GM04503 (cell line): ENCODE results near the gene GPSM1.

ENCODE experiments used
- DNase-seq: peaks from one replicate; pipeline ENCODE4 v3.0.0-alpha.2; 2012; ENCODE audit warnings: low read depth

The GPSM1 gene, protein sequence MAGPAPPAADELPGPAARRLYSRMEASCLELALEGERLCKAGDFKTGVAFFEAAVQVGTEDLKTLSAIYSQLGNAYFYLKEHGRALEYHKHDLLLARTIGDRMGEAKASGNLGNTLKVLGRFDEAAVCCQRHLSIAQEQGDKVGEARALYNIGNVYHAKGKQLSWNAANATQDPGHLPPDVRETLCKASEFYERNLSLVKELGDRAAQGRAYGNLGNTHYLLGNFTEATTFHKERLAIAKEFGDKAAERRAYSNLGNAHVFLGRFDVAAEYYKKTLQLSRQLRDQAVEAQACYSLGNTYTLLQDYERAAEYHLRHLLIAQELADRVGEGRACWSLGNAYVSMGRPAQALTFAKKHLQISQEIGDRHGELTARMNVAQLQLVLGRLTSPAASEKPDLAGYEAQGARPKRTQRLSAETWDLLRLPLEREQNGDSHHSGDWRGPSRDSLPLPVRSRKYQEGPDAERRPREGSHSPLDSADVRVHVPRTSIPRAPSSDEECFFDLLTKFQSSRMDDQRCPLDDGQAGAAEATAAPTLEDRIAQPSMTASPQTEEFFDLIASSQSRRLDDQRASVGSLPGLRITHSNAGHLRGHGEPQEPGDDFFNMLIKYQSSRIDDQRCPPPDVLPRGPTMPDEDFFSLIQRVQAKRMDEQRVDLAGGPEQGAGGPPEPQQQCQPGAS

DNA sequence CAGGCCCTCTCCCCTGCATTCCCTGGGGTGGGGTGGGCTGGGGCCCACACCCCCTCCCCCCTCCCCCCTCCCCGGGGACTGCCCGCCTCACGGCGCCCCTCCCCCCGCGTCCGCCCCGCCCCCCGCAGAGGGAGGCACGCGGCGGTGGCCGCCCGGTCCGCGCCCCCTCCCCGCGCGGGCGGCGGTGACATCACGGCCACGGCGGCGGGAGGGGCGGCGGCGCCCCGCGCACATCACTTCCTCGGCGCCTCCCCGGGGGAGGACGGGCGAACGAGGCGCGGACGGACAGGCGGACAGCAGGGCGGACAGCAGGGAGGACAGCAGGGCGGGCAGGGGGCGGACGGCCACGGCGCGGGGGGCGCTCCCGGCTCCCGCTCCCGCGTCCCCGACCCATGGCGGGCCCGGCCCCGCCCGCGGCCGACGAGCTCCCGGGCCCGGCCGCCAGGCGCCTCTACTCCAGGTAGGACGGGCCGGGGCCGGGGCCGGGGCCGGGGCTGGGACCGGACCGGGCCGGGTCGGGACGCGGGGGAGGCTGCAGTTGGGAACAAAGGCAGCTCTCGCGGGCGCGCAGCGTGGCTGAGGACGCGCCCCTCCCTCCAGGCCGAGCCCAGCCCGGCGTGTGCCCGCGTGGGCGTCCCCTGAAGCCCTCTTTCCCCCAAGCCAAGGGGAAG lies at the start of gene GPSM1:
GPSM1 (plus strand) TSS at position 236 of the 671 bp plus-strand sequence; CDS start at position 393, 157 bp downstream.
- no peak for DNase-seq

DNA sequence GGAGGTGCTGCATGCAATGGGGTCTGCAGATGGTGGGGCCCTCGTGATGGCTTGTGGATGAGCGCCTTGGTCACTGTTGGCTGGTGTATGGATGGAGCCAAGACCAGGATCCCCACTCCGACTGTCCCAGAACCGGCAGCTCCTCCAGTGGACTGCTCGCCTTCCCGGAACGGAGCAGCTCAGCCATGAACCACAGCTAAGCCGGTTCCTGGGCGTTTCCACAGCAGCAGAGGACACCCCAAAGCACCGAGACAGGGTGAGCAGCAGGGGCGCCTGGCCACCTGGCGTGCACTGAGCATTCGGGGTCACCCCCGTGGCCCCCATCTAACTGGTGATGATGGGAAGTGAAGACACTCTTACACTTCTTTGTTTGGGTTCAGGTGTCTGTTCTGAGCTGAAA lies 49.6 kb upstream of the GPSM1 start:
- DNase-seq, result no peak

DNA sequence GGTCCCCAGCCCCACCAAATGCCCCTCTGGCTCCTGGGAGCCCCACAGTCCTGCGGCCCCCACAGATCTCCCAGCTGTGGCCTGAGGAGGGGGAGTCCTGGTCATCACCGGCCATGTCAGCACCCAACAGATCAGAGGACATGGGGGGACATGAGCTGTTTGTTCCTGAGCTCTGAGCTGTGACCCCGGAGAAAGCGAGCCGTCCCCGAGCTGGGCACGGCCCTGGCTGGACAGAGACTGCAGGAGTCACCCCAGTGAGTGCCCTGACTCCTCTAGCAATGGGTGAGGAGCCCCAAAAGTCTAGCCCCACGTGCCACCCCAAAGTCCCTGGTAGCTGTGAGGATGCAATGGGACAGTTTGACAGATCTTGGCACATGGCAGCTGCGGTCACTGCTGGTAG lies 49.1 kb upstream of the GPSM1 start:
- DNase-seq, result no peak

DNA sequence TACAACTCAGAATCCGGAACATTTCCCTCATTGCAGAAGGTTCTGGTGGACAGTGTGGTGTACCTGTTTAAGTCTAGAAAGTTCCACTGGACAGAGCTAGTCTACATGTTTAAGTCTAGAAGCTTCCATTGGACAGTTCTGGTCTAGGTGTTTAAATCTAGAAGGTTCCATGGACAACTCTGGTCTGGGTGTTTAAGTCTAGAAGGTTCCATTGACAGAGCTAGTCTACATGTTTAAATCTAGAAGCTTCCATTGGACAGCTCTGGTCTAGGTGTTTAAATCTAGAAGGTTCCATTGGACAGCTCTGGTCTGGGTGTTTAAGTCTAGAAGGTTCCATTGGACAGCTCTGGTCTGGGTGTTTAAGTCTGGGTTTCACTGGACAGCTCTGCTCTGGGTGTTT lies 48.4 kb upstream of the GPSM1 start:
- no peak for DNase-seq

DNA sequence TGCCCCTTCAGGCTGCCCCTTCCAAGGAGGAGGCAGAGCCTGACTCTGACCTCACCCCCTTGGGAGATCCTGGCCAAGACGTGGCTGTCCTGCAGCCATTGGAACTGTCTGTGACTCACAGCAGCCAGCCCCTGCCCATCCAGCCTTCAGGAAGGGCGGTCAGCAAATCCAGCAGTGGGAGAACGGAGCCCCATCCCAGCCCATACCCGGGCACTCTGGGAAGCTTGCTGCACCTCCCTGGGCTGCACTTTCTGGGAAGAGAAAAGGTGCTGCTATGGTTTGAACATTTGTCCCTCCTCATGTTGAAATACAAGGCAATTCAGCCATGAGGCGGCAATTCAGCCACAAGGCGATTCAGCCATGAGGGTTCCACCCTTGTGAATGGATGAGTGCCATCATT lies 47.9 kb upstream of the GPSM1 start:
- no peak for DNase-seq

DNA sequence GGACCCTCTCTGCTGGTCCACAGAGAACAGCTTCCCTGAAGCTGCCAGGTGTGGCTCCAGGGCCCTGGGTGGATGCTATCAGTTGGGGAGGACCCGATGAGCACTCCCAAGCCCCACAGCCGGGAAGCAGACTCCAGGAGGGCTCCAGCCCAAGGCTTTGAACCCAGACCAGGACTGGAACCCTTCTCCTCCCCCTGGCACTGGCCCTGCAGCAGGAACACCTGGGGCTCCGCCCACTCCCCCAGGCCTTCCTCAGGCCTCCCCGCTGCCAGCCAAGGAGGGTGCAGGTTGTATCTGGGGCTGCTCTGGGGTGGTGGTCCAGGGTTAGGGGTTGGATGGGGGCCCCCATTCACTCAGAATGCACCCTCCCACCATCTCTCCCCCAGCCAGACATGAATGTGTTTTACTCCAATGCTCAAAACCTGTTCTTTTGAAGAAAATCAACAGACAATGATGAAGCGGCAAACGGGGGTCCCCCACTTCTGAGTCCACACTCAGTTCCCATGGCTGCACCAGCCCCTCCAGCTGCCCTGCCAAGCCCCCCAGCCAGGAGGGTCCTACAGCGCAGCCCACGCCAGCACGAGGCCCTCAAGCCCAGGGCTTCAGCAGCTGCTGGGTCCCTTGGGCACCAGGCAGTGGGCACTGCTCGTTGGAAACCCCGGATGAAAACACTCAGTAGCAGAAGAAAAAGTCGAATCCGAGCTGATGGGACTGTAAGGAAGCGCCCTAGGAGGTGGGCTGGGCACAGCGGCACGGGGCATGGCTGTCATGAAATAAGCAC lies 46.6 kb upstream of the GPSM1 start:
- DNase-seq, result no peak

DNA sequence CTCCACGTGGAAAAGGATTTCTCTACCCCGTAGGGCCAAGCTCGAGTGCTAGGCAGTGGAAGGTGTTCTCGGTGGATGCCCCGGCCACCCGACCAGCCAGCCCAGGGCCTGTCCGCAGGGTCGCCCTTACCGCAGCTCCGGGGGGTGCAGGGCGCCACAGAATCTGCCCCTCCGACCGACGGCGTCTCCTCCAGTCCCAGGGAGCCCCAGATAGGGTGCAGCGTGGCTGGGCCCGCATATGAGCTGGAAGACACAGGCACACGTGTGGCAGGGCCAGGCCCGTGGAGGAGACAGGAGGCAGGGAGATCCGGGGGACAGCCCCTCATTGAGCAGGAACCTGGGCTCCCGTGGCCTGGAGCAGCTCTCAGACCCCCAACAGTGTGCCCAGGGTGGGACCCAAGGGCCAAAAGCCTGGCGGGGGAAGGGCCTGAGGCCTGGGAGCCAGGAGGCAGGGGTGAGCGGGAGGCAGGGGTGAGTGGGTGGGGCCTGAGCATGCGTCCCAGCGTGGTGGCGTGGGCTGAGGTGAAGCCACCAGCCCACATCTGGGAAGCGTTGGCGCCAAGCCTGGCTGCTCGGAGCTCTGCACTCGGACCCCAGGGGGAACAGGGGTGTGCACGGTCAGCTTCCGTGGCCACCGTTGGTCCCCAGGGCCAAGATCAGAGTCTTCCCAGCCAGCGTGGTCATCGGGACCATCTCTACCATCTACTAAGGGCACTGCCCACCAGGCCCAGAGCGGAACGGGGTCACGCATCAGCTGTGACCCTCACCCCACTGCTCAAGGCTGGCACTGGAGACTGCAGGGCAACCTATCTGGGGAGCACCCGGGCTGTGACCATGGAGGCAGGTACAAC lies 45.7 kb upstream of the GPSM1 start:
- DNase-seq, result no peak

DNA sequence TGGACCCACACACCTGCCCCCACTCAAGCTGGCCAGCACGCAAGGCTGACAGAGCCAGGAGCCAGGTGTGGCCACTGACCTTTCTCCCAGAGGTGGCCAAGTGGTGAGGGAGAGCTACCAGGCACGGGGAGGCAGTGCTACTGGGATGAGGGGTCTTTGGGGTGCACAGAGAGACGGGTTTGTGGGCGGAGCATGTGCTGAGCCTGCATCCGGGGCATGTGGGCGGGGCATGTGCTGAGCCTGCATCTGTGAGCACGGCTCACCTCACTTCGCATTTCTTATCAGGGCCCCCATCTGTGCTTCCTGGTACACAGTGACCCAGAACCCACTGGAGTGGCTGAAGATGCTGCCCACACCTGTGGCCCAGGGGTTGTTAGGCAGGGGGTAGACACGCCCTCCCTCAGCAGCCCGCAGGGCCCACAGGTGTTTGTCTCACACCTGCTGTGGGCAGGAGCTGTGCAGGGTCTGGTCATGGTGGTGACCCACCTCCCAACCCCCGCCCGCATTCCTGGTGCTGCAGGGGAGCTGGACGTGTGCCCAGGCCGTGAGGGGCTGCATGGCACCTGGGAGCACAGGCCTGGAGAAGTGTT lies 45.0 kb upstream of the GPSM1 start:
- no peak for DNase-seq

DNA sequence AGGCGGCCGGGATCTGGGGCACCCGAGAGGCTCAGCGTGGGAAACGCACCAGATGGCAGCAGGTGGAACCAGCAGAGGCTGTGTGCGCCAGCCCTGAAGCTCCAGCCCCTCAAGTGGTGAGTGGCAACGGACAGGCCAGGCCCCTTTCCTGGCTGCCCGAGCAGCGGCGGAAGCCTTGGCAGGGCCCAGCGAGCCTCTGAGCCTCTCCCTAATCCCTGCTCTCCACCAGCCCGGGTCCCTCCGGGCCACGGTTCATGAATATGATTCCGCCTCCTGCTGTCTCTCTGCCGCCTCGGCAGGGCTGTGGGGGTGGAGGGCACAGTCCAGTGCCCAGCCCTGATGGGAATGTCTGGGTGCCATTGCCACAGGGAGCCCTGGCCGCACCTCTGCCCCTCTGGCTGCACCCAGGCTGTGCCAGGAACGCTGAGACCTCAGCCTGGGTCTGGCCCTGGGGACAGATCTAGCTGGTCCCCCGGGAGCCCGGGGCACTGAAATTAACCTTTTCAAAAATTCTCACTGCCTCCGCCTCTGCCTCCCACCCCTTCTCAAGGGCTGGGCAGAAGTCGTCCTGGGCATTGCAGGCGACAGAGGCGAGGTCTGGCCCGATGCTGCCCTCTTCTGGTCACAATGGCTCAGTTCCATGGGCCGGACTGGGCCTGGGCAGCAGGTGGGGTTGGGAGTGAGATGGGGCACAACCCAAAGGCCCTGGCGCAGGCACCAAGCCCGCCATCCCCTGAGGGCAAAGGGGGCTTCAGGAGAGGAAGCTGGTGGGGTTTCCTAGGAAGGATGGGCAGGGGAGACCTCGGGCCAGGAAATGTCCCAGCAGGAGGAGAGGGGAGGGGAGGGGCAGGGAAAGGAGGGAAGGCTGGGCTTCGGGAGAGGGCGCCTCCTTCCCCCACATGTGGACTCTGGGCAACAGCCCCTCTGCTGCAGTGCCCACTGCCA lies 43.8 kb upstream of the GPSM1 start:
- DNase-seq, result no peak

DNA sequence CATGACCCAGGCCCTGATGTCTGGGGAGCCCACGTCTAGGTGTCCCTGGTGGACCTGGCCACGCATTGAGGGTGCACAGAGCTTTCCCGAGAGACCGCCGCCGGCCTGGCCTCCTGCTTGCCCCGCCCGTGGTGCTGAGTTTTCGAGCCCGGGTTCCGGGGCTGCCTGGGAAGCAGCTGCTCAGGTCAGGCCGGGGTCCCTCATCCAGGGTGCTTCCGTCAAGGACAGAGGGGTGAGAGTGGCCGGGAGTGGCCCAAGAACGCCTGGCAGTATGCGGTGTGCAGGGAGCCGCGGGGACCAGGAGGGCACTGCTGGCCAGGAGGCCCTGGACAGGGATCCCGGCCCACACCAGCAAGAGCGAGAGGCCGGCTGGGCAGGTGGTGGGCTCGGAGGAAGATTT lies 43.0 kb upstream of the GPSM1 start:
- no peak for DNase-seq

DNA sequence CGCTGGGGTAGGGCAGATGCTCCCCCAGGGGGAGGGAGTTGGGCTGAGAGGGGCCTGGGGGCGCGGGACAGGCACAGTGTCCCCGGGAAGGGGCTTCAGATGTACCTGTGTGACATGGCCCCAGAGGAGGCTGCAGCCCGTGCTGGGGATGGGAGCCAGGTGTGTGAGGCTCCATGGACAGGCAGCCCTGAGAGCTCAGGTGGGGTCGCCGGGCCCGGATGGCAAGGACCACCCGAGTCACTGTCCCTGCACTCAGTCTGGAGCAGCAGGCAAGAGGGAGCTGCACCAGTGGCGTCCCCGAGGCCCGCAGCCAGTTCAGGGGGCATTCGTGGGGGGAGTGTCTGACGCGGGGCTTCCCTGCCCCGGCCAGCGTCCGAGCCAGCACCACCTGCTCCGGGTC lies 42.4 kb upstream of the GPSM1 start:
- DNase-seq, result no peak

DNA sequence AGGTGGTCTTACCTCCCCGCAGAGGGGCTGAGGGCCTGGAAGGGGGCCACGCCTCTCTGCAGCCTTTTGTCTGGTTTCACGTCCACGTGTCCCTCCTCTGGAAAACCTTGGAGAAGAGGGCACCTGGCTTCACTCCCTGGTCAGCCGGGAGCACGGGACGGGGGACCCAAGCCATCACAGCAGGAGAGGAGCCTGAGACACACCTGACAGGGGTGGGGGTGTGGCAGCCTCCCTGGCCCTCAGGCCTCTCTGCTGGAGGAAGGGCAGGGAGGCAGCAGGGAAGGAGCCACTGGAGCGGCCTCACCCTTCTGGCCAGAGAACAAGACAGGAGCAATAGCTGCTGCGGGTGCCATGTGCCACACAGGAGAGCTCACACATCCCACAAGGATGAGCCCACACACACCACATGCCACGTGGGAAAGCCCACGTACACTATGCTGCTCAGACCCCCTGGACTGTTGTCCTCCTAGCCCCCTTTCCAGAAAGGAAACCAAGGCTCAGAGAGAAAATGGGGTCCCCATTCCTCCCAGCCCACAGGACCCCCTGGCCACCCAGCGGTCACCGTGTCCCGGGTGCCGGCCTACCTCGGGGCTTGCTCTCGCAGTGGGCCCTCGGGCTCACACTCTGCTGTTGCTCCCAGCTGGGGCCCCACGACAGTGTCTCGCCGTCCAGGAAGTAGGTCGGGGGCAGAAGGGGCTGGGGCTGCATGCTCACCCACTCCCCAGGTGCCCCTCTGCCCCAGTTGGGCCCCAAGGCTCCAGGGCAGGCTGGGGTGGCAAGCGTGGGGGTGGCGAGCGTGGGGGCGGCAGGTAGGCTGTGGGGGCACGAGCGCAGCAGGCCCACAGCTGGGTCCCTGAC lies 41.6 kb upstream of the GPSM1 start:
- no peak for DNase-seq

DNA sequence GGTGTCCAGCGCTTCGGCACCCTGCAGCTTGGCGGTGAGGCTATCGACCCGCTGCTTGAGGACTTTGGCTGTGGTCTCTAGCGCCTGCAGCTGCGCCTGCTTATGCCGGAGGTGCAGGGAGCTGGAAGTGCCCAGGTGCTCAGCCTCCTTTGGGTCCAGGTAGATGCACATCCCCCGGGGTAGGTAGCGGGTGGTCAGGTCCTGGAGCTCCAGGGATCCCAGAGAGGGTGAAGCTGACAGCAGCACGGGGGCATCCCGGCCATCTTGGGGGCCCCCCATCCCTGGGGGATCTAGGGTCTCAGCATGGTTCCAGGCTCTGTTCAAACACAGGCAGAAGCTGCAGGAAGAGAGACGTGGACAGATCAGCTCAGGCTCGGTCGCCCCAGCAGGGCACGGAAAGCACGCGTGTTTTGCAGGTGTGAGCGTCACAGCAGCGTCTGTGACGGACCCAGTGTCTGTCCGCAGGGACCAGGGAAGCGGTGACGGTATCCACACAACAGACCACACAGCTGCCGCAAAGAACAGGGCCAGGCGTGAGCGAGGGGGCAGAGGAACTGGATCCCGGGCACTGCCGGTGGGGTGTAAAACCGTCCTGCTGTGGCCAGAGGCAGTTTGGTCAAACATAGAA lies 40.9 kb upstream of the GPSM1 start:
- DNase-seq, result no peak

DNA sequence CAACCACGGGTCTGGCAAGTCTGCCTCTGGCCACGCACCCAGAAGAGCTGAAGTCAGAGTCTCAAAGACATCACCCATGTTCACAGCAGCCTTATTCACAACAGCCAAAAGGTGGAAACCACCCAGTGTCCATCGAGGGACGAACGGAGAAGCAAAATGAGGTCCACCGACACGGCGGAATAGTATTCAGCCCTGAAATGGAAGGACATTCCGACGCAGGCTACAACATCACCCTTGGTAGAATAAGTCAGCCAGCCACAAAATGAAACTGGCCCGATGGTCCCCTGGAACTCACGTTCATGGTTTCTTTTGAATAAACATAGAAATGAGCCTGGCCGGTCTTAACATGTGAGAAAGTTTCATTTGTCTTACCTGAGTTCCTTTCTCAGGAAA lies 40.4 kb upstream of the GPSM1 start:
- DNase-seq, result no peak

DNA sequence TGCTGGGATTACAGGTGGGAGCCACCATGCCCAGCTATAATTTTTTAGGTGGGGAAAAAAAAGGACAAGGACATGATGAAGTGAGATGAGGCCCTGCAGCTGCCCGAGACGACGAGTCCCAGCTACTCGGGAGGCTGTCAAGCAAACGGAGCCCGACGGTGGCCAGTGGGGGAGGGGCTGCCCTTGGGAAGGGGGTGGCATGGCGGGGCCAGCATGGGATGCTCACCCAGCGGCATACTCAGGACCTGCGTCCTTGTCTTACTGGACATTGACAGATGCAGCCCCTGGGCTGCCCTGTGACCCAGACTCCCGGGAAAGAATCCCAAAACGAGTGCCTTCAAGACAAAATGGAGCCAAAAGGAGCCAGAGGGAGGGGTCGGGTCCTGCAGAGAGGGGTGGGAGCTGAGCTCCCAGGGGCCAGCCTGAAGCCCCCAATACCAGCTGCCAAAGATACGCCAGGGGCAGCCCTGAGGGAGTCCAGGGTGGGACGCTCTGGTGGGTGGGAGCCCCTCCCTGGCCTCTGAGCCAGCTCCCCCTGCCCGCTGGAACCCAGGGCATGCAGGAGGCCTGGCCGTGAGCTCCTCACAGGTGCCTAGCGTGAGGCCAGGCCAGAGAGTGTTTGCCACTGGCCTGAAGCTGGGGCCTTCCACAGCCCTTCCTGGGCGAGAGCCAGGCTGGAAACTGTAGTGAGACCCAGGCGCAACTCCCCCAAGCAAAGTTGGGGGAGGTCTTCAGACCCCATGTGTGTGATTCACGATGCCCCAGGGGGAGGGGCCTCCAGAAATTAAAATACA lies 39.2 kb upstream of the GPSM1 start:
- DNase-seq, result no peak

DNA sequence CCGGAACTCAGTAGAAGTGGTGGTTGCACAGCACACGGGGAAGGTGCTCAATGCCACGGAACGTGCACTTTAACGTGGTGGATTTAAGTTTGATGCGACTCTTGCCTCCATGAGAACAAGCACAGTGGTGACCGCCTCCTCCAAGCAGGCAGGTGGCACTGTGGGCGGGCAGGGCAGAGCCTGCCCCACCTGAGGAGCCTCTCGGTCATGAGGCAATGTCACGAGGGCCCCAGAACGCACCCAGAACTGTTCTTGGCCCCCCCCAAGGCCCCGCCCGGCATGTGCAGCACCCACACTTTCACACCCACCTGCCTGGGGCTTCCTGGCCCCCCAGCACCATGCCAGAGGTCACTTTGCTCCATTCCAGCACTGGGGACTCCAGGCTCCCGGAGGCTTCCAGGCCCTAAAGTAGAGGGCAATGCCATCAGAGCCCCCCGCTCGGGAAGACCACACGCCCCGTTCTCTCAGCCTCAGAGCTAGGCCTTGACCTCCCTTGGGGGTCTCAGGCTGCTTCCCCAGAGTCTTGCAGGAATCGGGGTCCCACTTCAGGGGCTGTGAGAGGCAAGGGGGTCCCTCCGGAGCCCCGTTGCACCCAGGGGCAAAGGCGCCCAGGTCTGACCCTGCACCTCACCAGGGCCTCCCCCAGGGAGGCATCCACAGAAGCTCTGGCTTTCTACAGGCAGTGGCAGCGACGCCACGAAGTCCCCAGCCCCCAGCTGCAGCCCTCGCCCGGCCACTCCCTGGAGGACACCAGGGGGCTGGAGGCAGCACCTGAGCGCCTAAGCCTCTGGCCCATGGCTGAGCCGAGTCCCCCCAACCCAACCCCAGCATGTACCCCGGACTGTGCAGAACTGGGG lies 37.5 kb upstream of the GPSM1 start:
- no peak for DNase-seq
